H1 (cell line): Measurements from ENCODE around the gene RHOBTB3. TPM values are rescaled to one million over a fixed set of nuclear protein-coding genes. Genes with fewer than 3 reads are reported as not detected.

Experiments
- EP300 ChIP-seq, 2 experiments: IDR thresholded peaks; 1 replicate in 1 of 2; 2 replicates in 1 of 2; pipeline ENCODE4 v1.6.1; 2011 to 2012; ENCODE audit warnings: low read depth in 2 of 2, low read length in 2 of 2, mild to moderate bottlenecking in 2 of 2, borderline replicate concordance in 1 of 2, inconsistent platforms in 1 of 2, moderate library complexity in 1 of 2
- KDM4A ChIP-seq: IDR thresholded peaks from one replicate; pipeline ENCODE4 v1.7.1; 2012; ENCODE audit warnings: low read depth, mild to moderate bottlenecking, moderate library complexity, low read length, inconsistent platforms; ENCODE audit not compliant: severe bottlenecking
- POLR2AphosphoS5 ChIP-seq: IDR thresholded peaks from 2 replicates; pipeline ENCODE4 v1.6.1; 2011; ENCODE audit warnings: low read depth, low read length
- RNF2 ChIP-seq: fragments of 200-900, 300-1000 bp; sonication (generic); IDR thresholded peaks from 2 replicates; pipeline ENCODE4 v1.7.1; 2016; ENCODE audit warnings: borderline replicate concordance, low read depth, mild to moderate bottlenecking, antibody characterized with exemption, low read length; ENCODE audit not compliant: poor library complexity, severe bottlenecking; ENCODE audit errors: missing control alignments
- RXRA ChIP-seq: IDR thresholded peaks from 2 replicates; pipeline ENCODE4 v1.6.1; 2011; ENCODE audit warnings: low read depth, mild to moderate bottlenecking, low read length, moderate library complexity; ENCODE audit not compliant: insufficient read depth
- SIRT6 ChIP-seq: IDR thresholded peaks from one replicate; pipeline ENCODE4 v1.7.1; 2012; ENCODE audit warnings: low read length, inconsistent platforms
- SP1 ChIP-seq: IDR thresholded peaks from 2 replicates; pipeline ENCODE4 v1.6.1; 2011; ENCODE audit warnings: low read depth, low read length
- SP4 ChIP-seq: IDR thresholded peaks from 2 replicates; pipeline ENCODE4 v1.6.1; 2012; ENCODE audit warnings: low read length, inconsistent platforms
- polyA plus RNA-seq, 7 experiments: library from polyadenylated mRNA; depleted of rRNA in 3 of 7; stranded (reverse) in 5 of 7; unstranded in 2 of 7; fragments of >200 nt in 5 of 7; fragments of 200-250 nt in 2 of 7; gene quantifications; 1 replicate in 5 of 7; 2 replicates in 1 of 7; 4 replicates in 1 of 7; pipeline versions ENCODE4 v1.2.1 to v1.2.3, GENCODE V29; 2011 to 2013; ENCODE audit warnings: missing spikeins in 2 of 7, mixed read lengths in 2 of 7
- total RNA-seq: library from RNA; stranded (reverse); fragmentation: NEBNext Ultra II Directional; extraction: Animal tissue kit (Norgen Biotek cat#: 25700); gene quantifications from 2 replicates; pipeline ENCODE4 v1.2.1, GENCODE V29; 2021

Gene RHOBTB3
- total and polyA plus RNA-seq, 2 of the 8 experiments (the other 6 are each of a cell fraction or from before 2014, with no cell fraction given) = 8.2 to 17.5 TPM

- TF ChIP-seq EP300 (IDR thresholded peaks at IDR 0.05; ENCODE audit: borderline replicate concordance in 1 of 2, low read depth in 2 of 2, low read length in 2 of 2) = no peak
- no peak for TF ChIP-seq SP4
- TF ChIP-seq SIRT6 = no peak
- TF ChIP-seq POLR2AphosphoS5 = no peak
- no peak for TF ChIP-seq RNF2
- no peak for TF ChIP-seq SP1
- TF ChIP-seq KDM4A = no peak
- TF ChIP-seq RXRA = no peak
Measured at GRCh38 chr5:95759634-95760033, 28.5 kb downstream of the RHOBTB3 start (continued).
